ENCODE results near the gene RNF32. TPM values are rescaled to one million over a fixed set of nuclear protein-coding genes. Genes with fewer than 3 reads are reported as not detected.

Gene RNF32
- total and polyA plus RNA-seq, 2 of the 13 experiments (the other 11 are each of a cell fraction or from before 2014, with no cell fraction given) = not detected

GRCh38 chr7:156666368-156667109 is 26.0 kb downstream of the RNF32 start (continued):
- TF ChIP-seq ZNF597 (CRISPR knock-in tag; IDR thresholded peaks at IDR 0.05) = no peak
- no peak for TF ChIP-seq ZNF441 (CRISPR knock-in tag; IDR thresholded peaks at IDR 0.05; ENCODE audit: borderline replicate concordance)
- no peak for TF ChIP-seq IRF1 (CRISPR knock-in tag; IDR thresholded peaks at IDR 0.05; ENCODE audit: low read depth)
- TF ChIP-seq GTF2F1 (IDR thresholded peaks at IDR 0.05; ENCODE audit: low read length) = no peak
- TF ChIP-seq DNMT3B (CRISPR knock-in tag; conservative IDR thresholded peaks at IDR 0.05) = no peak
- TF ChIP-seq ZNF12 (CRISPR knock-in tag; IDR thresholded peaks at IDR 0.05) = peak; percentile 69; the same call in 1 of the 2 replicates
- no peak for TF ChIP-seq ETS1 (CRISPR knock-in tag; IDR thresholded peaks at IDR 0.05)
- TF ChIP-seq TAF15 (IDR thresholded peaks at IDR 0.05; ENCODE audit: low read depth, low read length, poor library complexity, severe bottlenecking) = no peak
- TF ChIP-seq MLXIP (CRISPR knock-in tag; IDR thresholded peaks at IDR 0.05; ENCODE audit: borderline replicate concordance) = no peak
- peak; percentile 93 for TF ChIP-seq TFE3 (CRISPR knock-in tag; IDR thresholded peaks at IDR 0.05)
- TF ChIP-seq STAT6 (CRISPR knock-in tag; IDR thresholded peaks at IDR 0.05; ENCODE audit: borderline replicate concordance) = no peak
- TF ChIP-seq CEBPG (CRISPR knock-in tag; IDR thresholded peaks at IDR 0.05) = no peak; the same call in 1 of the 2 replicates
- TF ChIP-seq NCOA2 (CRISPR knock-in tag; IDR thresholded peaks at IDR 0.05) = peak; percentile 81
- no peak for TF ChIP-seq ZNF264 (CRISPR knock-in tag; IDR thresholded peaks at IDR 0.05)
- TF ChIP-seq ZKSCAN8 (CRISPR knock-in tag; IDR thresholded peaks at IDR 0.05; ENCODE audit: borderline replicate concordance) = no peak
- no peak for TF ChIP-seq ZNF883 (CRISPR knock-in tag; IDR thresholded peaks at IDR 0.05; ENCODE audit: not compliant biosample characterization)
- TF ChIP-seq EED (CRISPR knock-in tag; IDR thresholded peaks at IDR 0.05) = no peak
- no peak for TF ChIP-seq PAF1 (CRISPR knock-in tag; IDR thresholded peaks at IDR 0.05)
- no peak for TF ChIP-seq SNRNP70 (IDR thresholded peaks at IDR 0.05; ENCODE audit: low read depth, low read length)
- no peak for TF ChIP-seq ETV6 (CRISPR knock-in tag; conservative IDR thresholded peaks at IDR 0.05)

Measured in HepG2 (cell line).